Upper lobe of left lung (tissue), 4 donors: ENCODE measurements around the gene RNF150.

Experiments
- CTCF ChIP-seq, 6 experiments: fragments of 450-650 bp in 4 of 6; fragments of 200-600 bp in 2 of 6; sonication (generic) in 2 of 6; IDR thresholded peaks; one replicate each; pipeline ENCODE4 v1.5.1; 2016 to 2019; ENCODE audit warnings: antibody characterized with exemption in 6 of 6
- POLR2A ChIP-seq, 4 donors: fragments of 450-650 bp; IDR thresholded peaks; one replicate each; pipeline ENCODE4 v1.5.1; 2016 to 2017; ENCODE audit warnings: antibody characterized with exemption in 4 of 4, mild to moderate bottlenecking in 2 of 4

GRCh38 chr4:141177171-141177570, 43.9 kb upstream of the RNF150 start:
- no peak for TF ChIP-seq POLR2A (IDR thresholded peaks at IDR 0.05)
- no peak for TF ChIP-seq CTCF (IDR thresholded peaks at IDR 0.05)
